Choroid plexus epithelial cell (primary cell): ENCODE data around the gene ZNF337.

Experiments
- DNase-seq: peaks from one replicate; pipeline ENCODE4 v3.0.0-alpha.2; 2010; ENCODE audit warnings: low read depth
- H3K4me3 ChIP-seq: 2 replicates; pipeline ENCODE4 v1.5.1; 2011; ENCODE audit warnings: low read depth, mild to moderate bottlenecking, control low read depth, low read length, moderate library complexity
- CTCF ChIP-seq: conservative IDR thresholded peaks from 2 replicates; pipeline ENCODE4 v1.5.1; 2011; ENCODE audit warnings: low read depth, mild to moderate bottlenecking, control low read depth, inconsistent platforms, low read length, moderate library complexity

The ZNF337 gene

GRCh38 chr20:25696371-25697131 lies at the start of gene ZNF337:
ZNF337 (minus strand) TSS chr20:25696853; CDS start chr20:25686417, 10,436 bp downstream.
- DNase-seq: peak; percentile 96
- TF ChIP-seq CTCF: peak; percentile 25

GRCh38 chr20:25745738-25746137 lies 49.1 kb upstream of the ZNF337 start:
- no peak for DNase-seq
- no peak for TF ChIP-seq CTCF
- H3K4me3 ChIP-seq: no peak overlapping the region

More at GRCh38 chr20:25696371-25697131, at the start of gene ZNF337:
- peak within 1 kb of the TSS; percentile 80 for H3K4me3 ChIP-seq

GRCh38 chr20:25745100-25745499 lies 48.4 kb upstream of the ZNF337 start:
- no peak for DNase-seq
- no peak for TF ChIP-seq CTCF
- no peak overlapping the region for H3K4me3 ChIP-seq

- H3K4me3 ChIP-seq: no peak overlapping the region
- no peak for TF ChIP-seq CTCF
- no peak for DNase-seq
These were observed 47.6 kb upstream of the ZNF337 start for GRCh38 chr20:25744261-25744660.

- no peak for TF ChIP-seq CTCF
- DNase-seq: no peak
- no peak overlapping the region for H3K4me3 ChIP-seq
These were observed 44.4 kb upstream of the ZNF337 start for GRCh38 chr20:25741088-25741487.

- no peak overlapping the region for H3K4me3 ChIP-seq
- TF ChIP-seq CTCF: no peak
- peak; percentile 5 for DNase-seq
These were observed 43.1 kb upstream of the ZNF337 start for GRCh38 chr20:25739615-25740320.

GRCh38 chr20:25738198-25738597 lies 41.5 kb upstream of the ZNF337 start:
- peak; percentile 55 for DNase-seq
- no peak for TF ChIP-seq CTCF
- H3K4me3 ChIP-seq: no peak overlapping the region
